GDM1 (cell line): ENCODE measurements around the gene MYO5A.
"Not testable (repeated sequence)": the region's sequence is repeated elsewhere in the genome, so short reads cannot be mapped to it uniquely, and the experiment has no call there.

Experiments used
- DNase-seq: peaks from one replicate; lab custom pipeline; 2025; lab: John Stamatoyannopoulos, UW

The MYO5A gene

DNA sequence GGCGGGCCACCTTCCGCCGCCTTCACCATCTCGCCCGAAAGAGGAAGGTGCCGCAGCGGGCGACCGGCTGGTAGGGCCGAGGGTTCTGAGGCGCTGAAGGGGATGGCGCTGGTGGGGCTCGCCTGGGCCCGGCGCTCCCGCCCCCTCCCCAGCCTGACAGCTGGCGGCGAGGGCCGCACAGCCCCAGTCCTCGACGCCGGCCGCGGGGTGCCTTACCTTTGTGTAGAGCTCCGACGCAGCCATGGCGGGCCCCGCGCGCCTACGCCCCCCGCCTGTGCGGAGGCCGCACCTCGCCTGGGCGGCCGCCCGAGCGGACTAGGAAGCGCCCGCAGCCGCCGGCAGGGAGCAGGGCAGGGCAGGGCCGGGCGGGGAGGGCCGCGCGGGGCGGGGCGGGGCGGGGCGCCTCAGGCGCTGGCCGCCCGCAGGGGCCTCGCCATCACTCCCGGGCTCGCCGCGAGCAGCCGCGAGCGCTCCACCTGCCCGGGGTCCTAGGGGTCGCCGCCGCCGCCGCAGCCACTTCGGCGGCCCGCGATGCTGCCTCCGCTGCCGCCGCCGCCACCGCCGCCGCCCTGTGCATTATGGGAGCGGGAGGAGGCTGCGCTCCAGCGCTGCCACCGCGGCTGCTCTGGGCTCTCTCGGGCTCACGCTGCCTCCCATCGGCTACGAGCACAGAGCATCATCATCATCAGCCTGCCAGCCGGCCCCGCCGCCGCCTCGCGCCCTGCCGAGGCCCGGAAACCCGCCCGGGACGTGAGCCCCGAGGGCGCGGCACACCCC lies at the start of gene MYO5A:
MYO5A (minus strand) TSS at position 317 of the 777 bp plus-strand sequence; CDS start at position 243, 74 bp downstream.
- peak; percentile 73 for DNase-seq

DNA sequence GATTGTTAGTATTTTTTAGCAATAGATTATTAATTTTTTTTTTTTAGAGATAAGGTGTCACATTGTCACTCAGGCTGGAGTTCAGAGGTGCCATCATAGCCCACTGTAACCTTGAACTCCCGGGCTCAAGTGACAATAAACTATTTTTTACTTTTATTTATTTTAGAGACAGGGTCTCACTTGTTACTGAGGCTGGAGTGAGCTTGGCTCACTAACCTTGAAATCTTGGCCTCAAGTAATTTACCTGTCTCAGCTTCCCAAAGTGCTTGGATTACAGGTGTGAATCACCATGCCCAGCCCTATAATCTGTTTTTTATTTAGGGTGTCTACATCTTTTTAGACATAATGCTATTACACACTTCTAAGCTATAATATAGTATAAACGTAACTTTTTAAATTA lies 48.0 kb upstream of the MYO5A start:
- no peak for DNase-seq

DNA sequence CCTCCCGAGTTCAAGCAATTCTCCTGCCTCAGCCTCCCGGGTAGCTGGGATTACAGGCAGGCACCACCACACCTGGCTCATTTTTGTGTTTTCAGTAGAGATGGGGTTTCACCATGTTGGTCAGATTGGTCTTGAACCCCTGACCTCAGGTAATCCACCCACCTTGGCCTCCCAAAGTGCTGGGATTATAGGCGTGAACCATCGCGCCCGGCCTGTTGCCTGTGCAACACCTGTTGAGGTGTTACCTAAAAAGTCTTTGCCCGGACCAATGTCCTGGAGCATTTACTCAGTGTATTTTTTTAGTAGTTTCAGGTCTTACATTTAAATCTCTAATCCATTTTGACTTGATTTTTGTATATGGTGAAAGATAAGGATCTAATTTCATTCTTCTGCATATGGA lies 46.9 kb upstream of the MYO5A start:
- not testable (repeated sequence) for DNase-seq

DNA sequence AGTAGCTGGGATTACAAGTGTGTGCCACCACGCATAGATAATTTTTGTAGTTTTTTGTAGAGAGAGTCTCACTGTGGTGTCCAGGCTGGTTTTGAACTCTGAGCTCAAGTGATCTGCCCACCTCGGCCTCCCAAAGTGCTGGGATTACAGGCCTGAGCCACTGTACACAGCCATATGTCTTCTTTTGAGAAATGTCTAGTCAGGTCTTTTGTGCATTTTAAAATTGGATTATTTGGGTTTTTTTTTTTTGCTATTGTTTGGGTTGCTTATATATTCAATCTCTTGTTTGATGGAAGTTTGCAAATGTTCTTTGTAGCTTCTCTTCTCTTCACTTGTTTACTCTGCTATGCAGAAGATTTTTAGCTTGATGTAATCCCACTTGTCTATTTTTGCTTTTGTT lies 46.4 kb upstream of the MYO5A start:
- DNase-seq, result no peak

DNA sequence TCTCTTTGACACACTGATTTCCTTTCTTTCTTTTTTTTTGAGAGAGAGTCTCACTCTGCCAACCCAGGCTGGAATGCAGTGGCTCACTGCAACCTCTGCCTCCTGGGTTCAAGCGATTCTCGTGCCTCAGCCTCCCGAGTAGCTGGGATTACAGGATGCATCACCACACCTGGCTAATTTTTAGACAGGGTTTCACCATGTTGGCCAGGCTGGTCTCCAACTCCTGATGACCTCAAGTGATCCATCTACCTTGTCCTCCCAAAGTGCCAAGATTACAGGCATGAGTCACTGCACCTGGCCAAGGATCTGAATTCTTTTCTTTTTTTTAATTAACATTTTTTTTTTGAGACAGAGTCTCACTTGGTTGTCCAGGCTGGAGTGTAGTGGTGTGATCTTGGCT lies 45.9 kb upstream of the MYO5A start:
- DNase-seq, result not testable (repeated sequence)

DNA sequence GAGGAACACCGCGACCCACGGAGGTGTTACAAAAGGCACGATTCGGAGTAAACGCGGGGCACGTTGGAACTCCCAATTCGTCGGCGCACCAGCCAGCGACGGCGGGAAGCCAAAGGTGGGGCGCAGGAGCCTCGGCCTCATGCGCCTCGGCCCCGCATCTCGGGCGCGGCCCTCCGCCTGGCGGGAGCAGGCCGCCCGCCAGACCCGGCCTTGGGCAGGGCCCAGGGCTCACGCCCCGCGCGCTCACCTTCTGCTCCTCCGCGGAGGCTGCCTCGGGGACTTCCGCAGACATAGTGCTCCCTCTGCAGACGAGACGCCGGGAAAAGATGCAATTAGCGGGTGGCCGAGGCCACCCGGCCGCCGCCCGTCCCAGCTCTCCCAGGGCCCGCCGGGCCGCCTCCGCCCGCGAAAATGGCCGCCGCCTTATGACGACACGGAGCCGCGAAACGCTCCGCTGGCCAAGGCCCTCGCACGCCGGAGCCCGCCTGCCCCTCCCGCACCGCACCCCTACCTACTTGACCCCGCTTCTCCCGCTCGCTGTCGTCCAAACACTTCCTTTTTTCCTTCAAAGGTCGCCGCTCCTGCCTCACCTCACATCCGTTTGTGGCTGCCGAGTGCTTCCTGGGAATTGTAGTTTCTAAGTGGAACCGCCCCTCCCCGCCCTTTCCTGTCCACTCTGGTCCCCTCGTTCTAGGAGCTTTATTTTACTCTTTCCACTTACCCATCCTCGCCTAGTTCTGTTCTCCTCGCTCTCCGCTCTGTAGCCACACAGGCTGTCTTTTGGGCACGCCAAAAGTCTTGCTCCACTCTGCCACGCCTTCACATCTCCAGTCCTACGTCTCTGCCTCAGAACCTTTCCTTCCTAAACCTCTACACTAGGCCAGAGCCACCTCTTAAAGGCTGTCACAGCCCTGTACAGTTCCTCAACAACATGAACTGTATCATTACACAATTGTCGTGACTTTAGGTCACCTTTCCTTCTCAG lies 40.2 kb upstream of the MYO5A start, which contains the start of gene ARPP19:
ARPP19 (minus strand) TSS at position 430 of the 985 bp plus-strand sequence; CDS start at position 292, 138 bp downstream.
- DNase-seq, result peak; percentile 80

DNA sequence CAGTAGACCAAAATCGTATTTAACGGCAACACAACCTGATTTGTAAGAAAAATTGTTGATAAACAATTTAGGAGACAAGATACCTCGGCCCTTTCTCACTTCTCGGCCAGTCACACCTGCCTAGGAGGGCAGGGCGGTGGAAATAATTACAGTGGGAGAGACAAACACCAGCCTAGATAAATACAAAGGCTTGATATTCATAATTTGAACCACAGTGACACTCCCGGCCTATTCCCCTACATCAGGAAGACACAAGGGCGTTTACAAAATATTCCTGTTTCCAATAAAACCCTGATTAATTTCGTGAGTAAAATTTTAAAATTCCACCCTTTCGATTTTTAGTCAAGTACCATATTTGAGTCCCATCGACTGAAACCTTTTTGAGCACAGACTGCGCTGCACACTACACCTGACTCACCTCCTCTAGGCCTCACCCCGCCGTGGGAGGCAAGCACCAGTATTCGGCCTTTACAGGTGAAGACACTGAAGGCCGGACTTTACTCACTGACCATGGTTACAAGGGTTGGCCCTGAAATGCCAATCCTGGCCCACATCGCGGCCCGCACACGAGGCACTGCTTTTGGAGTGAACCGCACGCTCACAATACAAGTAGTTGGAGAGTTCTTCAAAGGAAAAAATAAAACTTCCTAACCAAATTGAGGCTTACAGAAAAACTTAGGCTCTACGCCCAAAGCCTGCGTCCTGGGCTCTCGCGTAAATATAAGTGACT lies 39.4 kb upstream of the MYO5A start:
- DNase-seq, result no peak

DNA sequence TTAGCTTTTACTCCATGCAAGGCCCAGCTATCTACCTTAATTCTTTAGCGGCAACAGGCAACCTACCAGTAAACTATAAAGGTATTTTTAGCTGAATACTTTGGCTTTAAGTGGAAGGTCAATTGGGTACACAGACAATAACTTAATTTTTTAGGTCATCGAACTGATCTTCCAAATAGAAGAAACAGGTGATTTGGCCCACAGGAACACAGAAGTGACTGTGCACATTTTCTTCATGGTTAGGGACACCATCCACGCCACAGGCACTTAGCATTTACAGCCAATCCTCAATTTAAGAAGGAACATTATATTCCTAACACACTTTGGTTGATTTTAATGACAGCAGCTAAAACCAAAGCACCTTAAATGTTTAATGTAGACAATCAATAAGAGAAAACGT lies 38.2 kb upstream of the MYO5A start:
- DNase-seq, result no peak

DNA sequence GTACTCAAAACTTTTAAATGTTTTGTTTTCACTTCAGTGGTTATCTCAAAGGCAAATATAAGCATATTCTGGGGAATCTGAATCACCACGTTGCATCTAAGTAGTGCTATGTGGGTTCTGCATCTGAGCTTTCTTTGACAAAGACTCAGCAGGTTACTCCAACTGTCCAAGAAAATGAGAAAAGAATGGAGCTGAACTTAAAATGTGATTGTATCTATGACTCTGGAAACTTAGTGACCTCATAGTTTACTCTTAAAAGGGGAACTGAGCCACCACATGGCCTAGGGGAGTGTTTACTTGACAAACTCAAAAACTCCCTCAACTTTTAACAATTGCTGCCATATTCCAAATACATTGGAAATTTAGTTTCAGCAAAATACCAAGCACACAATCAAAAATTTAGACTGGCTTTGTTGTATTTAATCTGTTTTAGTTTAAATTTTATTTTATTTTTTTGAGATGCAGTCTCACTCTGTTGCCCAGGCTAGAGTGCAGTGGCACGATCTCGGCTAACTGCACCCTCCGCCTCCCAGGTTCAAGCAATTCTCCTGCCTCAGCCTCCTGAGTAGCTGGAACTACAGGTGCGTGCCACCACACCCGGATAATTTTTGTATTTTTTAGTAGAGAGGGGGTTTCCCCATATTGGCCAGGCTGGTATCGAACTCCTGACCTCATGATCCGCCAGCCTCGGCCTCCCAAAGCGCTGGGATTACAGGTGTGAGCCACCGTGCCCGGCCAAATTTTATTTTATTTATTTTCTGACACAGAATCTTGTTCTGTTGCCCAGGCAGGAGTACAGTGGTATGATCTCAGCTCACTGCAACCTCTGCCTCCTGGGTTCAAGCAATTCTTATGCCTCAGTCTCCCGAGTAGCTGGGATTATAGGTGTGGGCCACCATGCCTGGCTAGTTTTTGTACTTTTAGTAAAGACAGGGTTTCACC lies 37.0 kb upstream of the MYO5A start:
- peak; percentile 7 for DNase-seq

DNA sequence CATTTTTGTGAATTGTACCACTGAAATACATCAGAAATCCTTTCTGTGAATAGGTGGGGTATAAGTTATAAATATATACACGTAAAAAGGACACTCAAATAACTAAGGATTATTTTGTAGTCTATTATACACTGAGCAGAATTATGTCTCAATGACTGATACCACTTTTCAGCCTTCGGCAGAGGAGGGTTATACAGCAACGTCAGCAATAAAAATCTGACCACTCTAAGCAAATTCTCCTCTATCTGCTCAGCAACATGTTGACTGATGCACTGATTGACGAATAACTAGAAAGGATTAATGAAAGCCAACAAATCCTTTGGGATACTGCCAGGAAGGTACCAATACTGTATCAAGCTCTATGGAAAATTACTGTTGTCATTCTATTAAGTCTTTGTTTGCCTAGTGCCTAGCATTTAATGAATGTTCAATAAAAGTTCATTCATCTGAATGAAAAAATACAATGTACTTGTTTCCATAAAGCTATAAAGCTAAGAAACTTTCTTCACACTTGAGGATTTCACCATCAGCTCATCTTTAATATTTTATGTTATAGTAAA lies 34.9 kb upstream of the MYO5A start:
- no peak for DNase-seq

DNA sequence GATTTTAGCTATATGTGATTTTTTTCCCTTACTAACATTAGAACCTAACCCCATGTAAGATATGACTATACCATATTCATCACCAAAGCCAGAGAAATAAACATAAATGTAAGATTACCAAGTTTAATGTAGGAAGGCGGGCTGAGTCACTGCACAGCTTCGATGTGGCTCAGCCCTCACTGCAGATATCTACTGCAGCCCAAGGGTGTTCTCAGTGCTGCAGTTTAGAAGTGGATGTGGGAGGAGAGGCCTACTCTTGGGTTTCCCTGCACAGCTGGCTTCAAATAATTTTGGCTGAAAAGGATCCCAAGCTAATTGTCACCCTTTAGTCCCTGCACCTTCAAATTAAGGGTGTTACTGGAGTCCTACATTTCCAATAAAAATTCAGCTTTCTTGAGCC lies 30.9 kb upstream of the MYO5A start:
- no peak for DNase-seq

DNA sequence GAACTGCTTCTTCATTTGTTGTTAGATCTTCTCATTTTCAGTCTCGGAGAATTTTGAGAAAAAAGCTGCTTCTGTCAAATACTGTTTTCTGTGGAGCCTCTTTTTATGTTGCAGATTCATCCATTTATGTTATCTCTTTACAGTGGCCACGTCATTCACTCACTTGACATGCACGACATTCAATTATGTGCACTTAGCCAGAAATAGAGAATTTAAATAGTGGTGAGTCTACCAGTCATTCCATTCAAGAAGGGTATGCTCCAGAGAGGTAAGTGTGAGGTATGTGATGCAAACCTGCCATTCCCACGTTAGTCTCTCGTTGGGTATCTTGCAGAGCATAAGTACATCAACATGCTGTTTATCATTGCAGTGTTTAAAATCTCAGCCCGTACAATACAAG lies 30.3 kb upstream of the MYO5A start:
- DNase-seq, result no peak

DNA sequence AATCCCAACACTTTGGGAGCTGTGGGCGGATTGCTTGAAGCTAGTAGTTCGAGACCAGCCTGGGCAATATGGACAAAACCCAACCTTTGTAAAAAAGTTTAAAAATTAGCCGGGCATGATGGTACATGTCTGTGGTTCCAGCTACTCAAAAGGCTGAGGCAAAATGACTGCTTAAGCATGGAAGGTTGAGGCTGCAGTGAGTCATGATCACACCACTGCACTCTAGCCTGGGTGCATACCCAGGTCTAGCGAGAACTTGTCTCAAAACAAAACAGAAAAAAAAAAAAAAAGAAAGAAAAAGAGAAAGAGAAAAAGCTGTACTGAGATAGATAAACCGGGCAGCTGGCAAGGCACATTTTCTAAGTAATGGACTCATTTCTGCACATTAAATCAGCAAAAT lies 29.5 kb upstream of the MYO5A start:
- DNase-seq, result no peak

DNA sequence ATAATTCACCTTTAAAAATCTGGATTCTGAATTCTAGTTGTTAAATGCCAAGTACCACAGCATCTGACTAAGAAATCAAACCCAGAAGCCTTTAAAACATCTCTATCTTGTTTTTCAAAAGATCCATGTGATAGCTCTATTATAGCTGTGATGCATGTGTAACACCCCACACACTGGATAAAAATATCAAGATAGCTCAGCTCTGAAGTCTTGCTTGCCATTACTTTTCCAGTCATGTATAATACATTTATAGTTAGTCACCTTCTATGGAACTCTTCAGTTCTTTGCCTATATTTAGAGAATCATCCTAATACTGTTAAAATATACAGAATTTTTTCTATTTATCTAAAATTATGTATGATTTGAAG lies 28.6 kb upstream of the MYO5A start:
- no peak for DNase-seq

DNA sequence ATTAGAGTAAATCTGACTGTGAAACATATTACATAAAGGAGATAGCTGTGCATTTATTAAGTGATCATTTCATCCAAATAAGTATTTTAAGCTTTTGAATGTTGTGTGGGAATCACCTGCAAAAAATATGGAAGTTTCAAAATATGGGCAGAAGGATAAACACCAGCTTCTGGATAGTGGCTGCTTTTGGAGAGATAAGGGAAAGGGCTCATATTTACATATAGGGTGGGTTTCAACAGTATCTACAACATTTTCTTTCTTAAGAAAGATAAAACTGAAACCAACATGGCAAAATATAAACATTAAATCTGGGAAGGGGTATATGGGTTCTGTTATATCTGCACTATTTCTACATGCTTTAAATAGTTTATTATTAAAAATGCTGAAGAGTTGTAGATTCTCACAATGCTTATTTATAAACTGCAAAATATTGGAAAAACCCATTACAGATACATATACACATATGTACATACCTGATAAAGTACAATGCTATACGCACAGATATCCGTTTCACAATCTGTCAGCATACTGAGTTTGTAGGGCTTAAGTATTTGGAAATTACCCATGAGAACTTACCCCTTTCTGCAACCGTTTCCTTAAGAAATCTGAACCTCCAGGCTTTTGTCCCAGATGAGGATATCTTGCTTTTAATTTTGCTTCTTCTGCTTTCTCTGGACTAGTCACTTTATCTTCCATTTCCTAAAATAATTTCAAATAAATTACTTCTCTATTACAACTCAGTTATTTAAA lies 28.0 kb upstream of the MYO5A start:
- DNase-seq, result no peak

DNA sequence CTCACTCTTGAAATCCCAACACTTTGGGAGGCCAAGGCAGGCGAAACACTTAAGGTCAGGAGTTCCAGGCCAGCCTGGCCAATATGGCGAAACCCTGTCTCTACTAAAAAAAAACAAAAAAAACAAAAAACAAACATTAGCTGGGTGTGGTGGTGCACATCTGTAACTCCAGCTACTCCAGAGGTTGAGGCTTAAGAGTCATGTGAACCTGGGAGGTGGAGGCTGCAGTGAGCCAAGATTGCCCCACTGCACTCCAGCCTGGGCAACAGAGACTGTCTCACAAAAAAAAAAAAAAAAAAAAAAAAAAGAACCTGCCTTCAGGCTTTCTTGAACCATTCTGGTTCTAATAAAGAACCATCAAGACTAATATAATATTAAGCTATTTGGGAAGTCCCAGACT lies 23.6 kb upstream of the MYO5A start:
- no peak for DNase-seq

DNA sequence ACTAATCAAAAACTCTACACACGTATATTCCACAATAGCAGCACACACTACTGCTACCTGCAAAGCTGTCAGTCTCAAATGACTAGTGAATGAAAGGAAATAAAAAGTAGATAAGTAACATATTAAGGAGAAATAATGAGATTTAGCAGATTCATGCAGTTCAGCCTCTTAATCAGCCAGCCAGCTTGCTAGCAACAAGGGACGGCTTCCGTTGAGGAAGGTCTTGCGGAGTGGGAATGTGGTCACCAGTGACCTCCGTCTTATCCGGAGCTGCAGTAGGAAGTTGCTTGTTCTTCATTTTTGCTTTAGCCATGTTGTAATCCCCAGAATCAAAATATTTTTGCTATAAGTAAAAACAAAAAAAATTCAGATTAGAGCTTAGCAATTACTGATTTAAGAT lies 23.1 kb upstream of the MYO5A start:
- peak; percentile 62 for DNase-seq

DNA sequence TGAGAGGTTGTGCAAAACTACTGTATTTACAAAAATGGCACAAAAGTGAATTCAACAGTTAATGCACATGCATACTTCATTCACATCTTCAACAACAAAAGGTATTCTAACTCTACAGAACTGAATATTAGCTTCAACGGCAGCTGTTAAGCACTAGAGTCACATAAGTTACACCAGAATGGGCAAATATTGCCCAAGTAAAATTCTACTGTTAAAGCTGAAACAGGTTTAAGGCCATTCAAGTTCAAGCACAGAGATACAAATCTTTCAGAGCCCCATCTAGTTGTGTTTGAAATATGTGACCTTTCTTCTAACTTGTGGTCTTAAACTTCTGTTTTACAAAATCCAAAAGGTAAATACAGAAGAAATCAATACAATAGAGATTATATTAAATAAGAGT lies 22.5 kb upstream of the MYO5A start:
- not testable (repeated sequence) for DNase-seq

DNA sequence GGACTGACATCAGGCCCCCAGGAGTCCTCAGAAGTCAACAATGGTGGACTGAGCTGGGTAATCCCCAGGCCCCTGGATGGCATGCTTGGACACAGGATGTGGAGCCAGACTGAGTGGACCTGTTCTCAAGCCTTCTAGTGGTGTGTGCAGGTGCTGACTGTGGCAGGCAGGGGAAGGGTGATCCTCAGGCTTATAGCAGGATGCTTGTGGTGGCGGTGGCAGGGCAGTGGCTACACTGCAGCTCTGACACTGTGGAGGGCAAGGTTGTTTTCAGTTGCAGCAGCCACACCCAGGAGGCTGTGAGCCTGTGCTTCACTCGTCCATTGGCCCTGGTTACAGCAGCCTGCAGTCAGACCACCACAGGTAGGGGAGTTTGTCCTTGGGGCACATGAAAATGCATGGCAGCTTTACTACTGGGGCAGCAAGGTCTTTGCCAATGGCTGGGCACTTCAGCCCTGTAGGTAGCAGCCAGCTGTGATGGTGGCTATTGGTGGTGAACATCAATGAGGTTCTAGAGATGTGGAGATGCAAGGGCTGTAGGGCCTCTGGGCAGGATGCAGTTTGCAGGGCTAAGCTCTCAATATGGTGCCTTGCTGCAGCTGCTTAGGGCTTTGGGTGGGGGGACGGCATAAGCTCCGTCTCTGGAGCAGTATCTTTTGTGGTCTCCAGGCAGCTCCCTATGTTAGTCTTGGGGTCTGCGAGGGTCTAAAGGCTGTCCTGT lies 17.5 kb upstream of the MYO5A start:
- no peak for DNase-seq
